H9 (cell line): Measurements from ENCODE around the gene SH3PXD2B. TPM values are rescaled to one million over a fixed set of nuclear protein-coding genes. Genes with fewer than 3 reads are reported as not detected.

Source experiments
- DNase-seq: peaks from one replicate; pipeline ENCODE4 v3.0.0-alpha.2; 2017
- H2AFZ ChIP-seq: one replicate; pipeline ENCODE4 v1.6.1; 2013; ENCODE audit warnings: mild to moderate bottlenecking, low read length, control low read depth, moderate library complexity
- H2AK5ac ChIP-seq: 2 replicates; pipeline ENCODE4 v1.6.1; 2013; ENCODE audit warnings: low read length, control low read depth, mixed read lengths; ENCODE audit not compliant: insufficient read length
- H2BK120ac ChIP-seq: one replicate; pipeline ENCODE4 v1.6.1; 2013; ENCODE audit warnings: low read depth, mild to moderate bottlenecking, low read length, control low read depth, inconsistent platforms; ENCODE audit not compliant: poor library complexity, severe bottlenecking
- H2BK12ac ChIP-seq: 2 replicates; pipeline ENCODE4 v1.6.1; 2013; ENCODE audit warnings: low read length, control low read depth, mixed read lengths, low read depth; ENCODE audit not compliant: insufficient read length
- H2BK15ac ChIP-seq: 2 replicates; pipeline ENCODE4 v1.6.1; 2013; ENCODE audit warnings: low read depth, low read length, control low read depth
- H2BK20ac ChIP-seq: one replicate; pipeline ENCODE4 v1.6.1; 2013; ENCODE audit warnings: low read depth, mild to moderate bottlenecking, low read length, control low read depth, inconsistent platforms; ENCODE audit not compliant: poor library complexity, severe bottlenecking
- H2BK5ac ChIP-seq: 2 replicates; pipeline ENCODE4 v1.6.1; 2013; ENCODE audit warnings: low read length, control low read depth, mixed read lengths; ENCODE audit not compliant: insufficient read length
- H3K14ac ChIP-seq: 2 replicates; pipeline ENCODE4 v1.6.1; 2013; ENCODE audit warnings: low read length, control low read depth; ENCODE audit not compliant: insufficient read depth
- H3K18ac ChIP-seq: 2 replicates; pipeline ENCODE4 v1.6.1; 2013; ENCODE audit warnings: low read depth, mild to moderate bottlenecking, mixed read lengths, low read length, control low read depth; ENCODE audit not compliant: insufficient read length
- H3K23ac ChIP-seq: 2 replicates; pipeline ENCODE4 v1.6.1; 2013; ENCODE audit warnings: low read length, control low read depth, mixed read lengths, low read depth; ENCODE audit not compliant: insufficient read length
- H3K23me2 ChIP-seq: 2 replicates; pipeline ENCODE4 v1.6.1; 2013; ENCODE audit warnings: low read depth, mild to moderate bottlenecking, mixed read lengths, low read length, control low read depth; ENCODE audit not compliant: insufficient read length, poor library complexity, severe bottlenecking
- H3K27ac ChIP-seq: 2 replicates; pipeline ENCODE4 v1.5.1; 2013; ENCODE audit warnings: low read length, control low read depth, mixed read lengths, low read depth; ENCODE audit not compliant: insufficient read length
- H3K27me3 ChIP-seq: 2 replicates; pipeline ENCODE4 v1.6.1; 2013; ENCODE audit warnings: low read length, control low read depth, inconsistent platforms; ENCODE audit not compliant: insufficient read depth
- H3K4ac ChIP-seq: 2 replicates; pipeline ENCODE4 v1.6.1; 2013; ENCODE audit warnings: low read depth, mild to moderate bottlenecking, control low read depth, inconsistent platforms, low read length, moderate library complexity
- H3K4me1 ChIP-seq: 2 replicates; pipeline ENCODE4 v1.6.1; 2013; ENCODE audit warnings: low read length, control low read depth, inconsistent platforms; ENCODE audit not compliant: insufficient read depth
- H3K4me2 ChIP-seq: 2 replicates; pipeline ENCODE4 v1.6.1; 2013; ENCODE audit warnings: low read length, control low read depth, mixed read lengths; ENCODE audit not compliant: insufficient read length, insufficient read depth
- H3K56ac ChIP-seq: 2 replicates; pipeline ENCODE4 v1.6.1; 2013; ENCODE audit warnings: low read depth, mild to moderate bottlenecking, mixed read lengths, low read length, control low read depth; ENCODE audit not compliant: insufficient read length
- H3K79me1 ChIP-seq: 2 replicates; pipeline ENCODE4 v1.6.1; 2013; ENCODE audit warnings: low read depth, mild to moderate bottlenecking, moderate library complexity, low read length, control low read depth, inconsistent platforms; ENCODE audit not compliant: insufficient read depth, poor library complexity, severe bottlenecking
- H3K79me2 ChIP-seq: 2 replicates; pipeline ENCODE4 v1.6.1; 2013; ENCODE audit warnings: low read length, control low read depth, inconsistent platforms; ENCODE audit not compliant: insufficient read depth
- H3K9ac ChIP-seq: 2 replicates; pipeline ENCODE4 v1.6.1; 2013; ENCODE audit warnings: low read length, control low read depth, mixed read lengths; ENCODE audit not compliant: insufficient read length; ENCODE audit errors: extremely low read depth
- H3K9me3 ChIP-seq: one replicate; pipeline ENCODE4 v1.6.1; 2013; ENCODE audit warnings: low read depth, low read length, inconsistent platforms; ENCODE audit not compliant: control insufficient read depth
- H3T11ph ChIP-seq: one replicate; pipeline ENCODE4 v1.6.1; 2013; ENCODE audit warnings: mild to moderate bottlenecking, low read length, control low read depth, inconsistent platforms
- H4K20me1 ChIP-seq: one replicate; pipeline ENCODE4 v1.6.1; 2013; ENCODE audit not compliant: control insufficient read depth, insufficient read length, insufficient read depth
- H4K5ac ChIP-seq: 2 replicates; pipeline ENCODE4 v1.6.1; 2013; ENCODE audit warnings: low read depth, mild to moderate bottlenecking, mixed read lengths, low read length, control low read depth; ENCODE audit not compliant: insufficient read length
- H4K8ac ChIP-seq: replicated peaks from 2 replicates; pipeline ENCODE4 v1.6.1; 2013; ENCODE audit warnings: low read length, control low read depth, mixed read lengths, low read depth; ENCODE audit not compliant: insufficient read length
- H4K91ac ChIP-seq: 2 replicates; pipeline ENCODE4 v1.6.1; 2013; ENCODE audit warnings: low read depth, mild to moderate bottlenecking, moderate library complexity, mixed read lengths, low read length, control low read depth; ENCODE audit not compliant: insufficient read length
- H3K27ac Mint-ChIP-seq, 3 experiments: 2 replicates in 2 of 3; 3 replicates in 1 of 3; pipeline ENCODE4 v1.8.0; 2020 to 2021; ENCODE audit warnings: mixed read lengths in 3 of 3, mild to moderate bottlenecking in 1 of 3, moderate library complexity in 1 of 3
- H3K27me3 Mint-ChIP-seq: 2 replicates; pipeline ENCODE4 v1.8.0; 2021; ENCODE audit warnings: low read depth, mild to moderate bottlenecking, moderate library complexity, mixed read lengths
- H3K36me3 Mint-ChIP-seq, 3 experiments: 2 replicates in 2 of 3; 3 replicates in 1 of 3; pipeline ENCODE4 v1.8.0; 2020 to 2021; ENCODE audit warnings: low read depth in 3 of 3, mixed read lengths in 3 of 3; ENCODE audit not compliant: insufficient read depth in 1 of 3
- H3K4me1 Mint-ChIP-seq, 2 experiments: 2 replicates each; pipeline ENCODE4 v1.8.0; 2020; ENCODE audit warnings: mixed read lengths in 2 of 2
- H3K4me3 Mint-ChIP-seq, 2 experiments: 2 replicates in 1 of 2; 3 replicates in 1 of 2; pipeline ENCODE4 v1.8.0; 2020 to 2021; ENCODE audit warnings: mild to moderate bottlenecking in 2 of 2, mixed read lengths in 2 of 2, moderate library complexity in 1 of 2
- H3K9me3 Mint-ChIP-seq, 2 experiments: 2 replicates in 1 of 2; 3 replicates in 1 of 2; pipeline ENCODE4 v1.8.0; 2020; ENCODE audit warnings: mild to moderate bottlenecking in 2 of 2, mixed read lengths in 2 of 2, moderate library complexity in 1 of 2
- total RNA-seq: library from RNA; stranded (reverse); gene quantifications from 2 replicates; pipeline ENCODE4 v1.2.1, GENCODE V29; 2021
- TF ChIP-seq, protein P1 (sequence below): fragments of 200-600 bp; sonication (generic); conservative IDR thresholded peaks from 3 replicates; pipeline ENCODE4 v1.8.0; 2021; ENCODE audit warnings: antibody characterized with exemption, mild to moderate bottlenecking

Gene SH3PXD2B
- total RNA-seq, 1 experiment from 2014 or later, result 49.0 TPM

DNA sequence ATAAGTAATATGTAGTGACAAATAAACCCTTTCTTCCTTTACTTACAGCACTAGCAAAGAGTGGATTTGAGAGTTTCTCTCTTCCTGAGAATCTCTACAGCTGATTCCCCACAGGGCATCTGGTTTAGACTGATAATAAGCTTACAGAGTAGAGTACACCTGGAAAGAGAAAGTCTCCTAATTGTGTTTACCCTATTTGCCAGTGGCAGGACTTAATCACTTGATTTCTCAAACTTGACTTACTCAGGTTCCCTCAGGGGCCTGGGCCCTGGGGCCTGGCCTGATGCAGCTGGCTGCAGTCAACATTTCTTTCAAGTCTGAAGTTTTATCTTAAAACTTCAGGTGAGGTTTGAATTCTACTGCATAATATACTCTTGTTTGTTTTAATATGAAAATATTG is 132.7 kb downstream of the SH3PXD2B start:
- Histone ChIP-seq H2BK5ac (no peak overlapping the region), H2BK15ac (no peak overlapping the region), H3K18ac (no peak overlapping the region), H3K23me2 (no peaks in the 10 kb centered on the region), H3K4me2 (no peak overlapping the region), H3K4me1 (no peaks in the 10 kb centered on the region), H2BK12ac (no peak overlapping the region), H3K79me2 (no peaks in the 10 kb centered on the region), H2AFZ (no peak overlapping the region), H3K9me3 (no peaks in the 10 kb centered on the region), H4K8ac (no peak overlapping the region), H4K5ac (no peak overlapping the region), H3K14ac (no peak overlapping the region), H2BK20ac (no peak overlapping the region), H3K79me1 (no peaks in the 10 kb centered on the region), H4K91ac (no peak overlapping the region), H3T11ph (no peak overlapping the region), H2BK120ac (no peak overlapping the region), H3K27ac (no peak overlapping the region), H2AK5ac (no peak overlapping the region), H3K27me3 (no peaks in the 10 kb centered on the region), H3K23ac (no peak overlapping the region), H3K9ac (no peak overlapping the region), H3K4ac (no peak overlapping the region), H4K20me1 (no peaks in the 10 kb centered on the region), H3K56ac (no peak overlapping the region)
- H3K4me3 Mint-ChIP-seq, result no peak overlapping the region
- H3K27me3 Mint-ChIP-seq, result peaks cover 2% of the 10 kb centered on the region; the same call in 1 of the 2 replicates
- TF ChIP-seq, protein P1, sequence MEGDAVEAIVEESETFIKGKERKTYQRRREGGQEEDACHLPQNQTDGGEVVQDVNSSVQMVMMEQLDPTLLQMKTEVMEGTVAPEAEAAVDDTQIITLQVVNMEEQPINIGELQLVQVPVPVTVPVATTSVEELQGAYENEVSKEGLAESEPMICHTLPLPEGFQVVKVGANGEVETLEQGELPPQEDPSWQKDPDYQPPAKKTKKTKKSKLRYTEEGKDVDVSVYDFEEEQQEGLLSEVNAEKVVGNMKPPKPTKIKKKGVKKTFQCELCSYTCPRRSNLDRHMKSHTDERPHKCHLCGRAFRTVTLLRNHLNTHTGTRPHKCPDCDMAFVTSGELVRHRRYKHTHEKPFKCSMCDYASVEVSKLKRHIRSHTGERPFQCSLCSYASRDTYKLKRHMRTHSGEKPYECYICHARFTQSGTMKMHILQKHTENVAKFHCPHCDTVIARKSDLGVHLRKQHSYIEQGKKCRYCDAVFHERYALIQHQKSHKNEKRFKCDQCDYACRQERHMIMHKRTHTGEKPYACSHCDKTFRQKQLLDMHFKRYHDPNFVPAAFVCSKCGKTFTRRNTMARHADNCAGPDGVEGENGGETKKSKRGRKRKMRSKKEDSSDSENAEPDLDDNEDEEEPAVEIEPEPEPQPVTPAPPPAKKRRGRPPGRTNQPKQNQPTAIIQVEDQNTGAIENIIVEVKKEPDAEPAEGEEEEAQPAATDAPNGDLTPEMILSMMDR, result no peak
- H3K27ac Mint-ChIP-seq, result no peak overlapping the region; a peak in 1 of 7 replicates
- no peaks in the 10 kb centered on the region for H3K9me3 Mint-ChIP-seq
- peaks cover 0 to 3% of the 10 kb centered on the region in 2 experiments; a peak in 1 of 4 replicates for H3K4me1 Mint-ChIP-seq
- H3K36me3 Mint-ChIP-seq, result no peaks in the 10 kb centered on the region; a peak in 1 of 7 replicates
- DNase-seq, result no peak
